ENCODE measurements around the gene DPP7. TPM values are rescaled to one million over a fixed set of nuclear protein-coding genes. Genes with fewer than 3 reads are reported as not detected.

DPP7 gene
- total and polyA plus RNA-seq, 10 of the 15 experiments (the other 5 are each of a cell fraction or from before 2014, with no cell fraction given): 0.68 to 245 (median 106) TPM

DNA sequence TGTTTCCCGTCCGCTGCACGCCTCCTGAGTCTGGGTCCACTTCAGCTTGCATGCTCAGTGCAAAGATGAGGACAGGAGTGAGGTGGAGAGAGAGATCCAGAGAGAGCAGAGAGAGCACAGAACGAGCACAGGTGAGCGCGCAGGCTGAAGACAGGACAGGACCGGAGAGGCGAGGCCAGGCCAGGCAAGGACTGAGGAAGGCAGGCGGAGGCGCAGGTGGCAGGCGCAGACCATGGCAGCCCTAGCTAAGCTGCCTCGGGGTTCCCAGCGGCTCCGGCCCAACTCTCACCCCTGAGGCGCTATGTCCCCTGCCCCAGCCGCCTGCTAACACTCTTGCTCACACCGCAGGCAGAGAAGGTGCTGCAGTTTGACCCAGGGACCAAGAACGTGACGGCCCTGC lies 34.1 kb upstream of the DPP7 start:
- in situ Hi-C loops (cut with MboI) (no loop called here), intact Hi-C loops (cut with micrococcal nuclease; ENCODE audit: unreplicated experiment) (no loop called here)
- ATAC-seq (no peak), DNase-seq (ENCODE audit: low read depth, low spot score) (no peak), FAIRE-seq (no peak)
- SMC1A ChIA-PET (ENCODE audit: uncharacterized antibody, unreplicated experiment): interaction anchor here (1.2 to 4.7 kb wide), 2 partner anchors 18 to 50 kb away, joined by 5 to 28 read pairs; no protein-coding TSS in a partner anchor
- H3K27ac ChIP-seq (ENCODE audit: control insufficient read depth, insufficient read depth): no peak overlapping the region
- no peaks in the 10 kb centered on the region for H4K20me1 ChIP-seq (ENCODE audit: control insufficient read depth, insufficient read depth)
- H3K9me3 ChIP-seq (replicated peaks; ENCODE audit: control insufficient read depth, insufficient read depth, low read length): no peaks in the 10 kb centered on the region; the same call in 2 of the 3 replicates
- H3K27me3 ChIP-seq (replicated peaks in 1 of 2; ENCODE audit: control insufficient read depth in 2 of 2, insufficient read depth in 2 of 2, low read length in 1 of 2): no peaks in the 10 kb centered on the region
- H3K4me3 ChIP-seq: no peak overlapping the region
- POLR2A ChIA-PET: interaction anchor here (2.1 to 4.3 kb wide), 4 partner anchors 10 to 75 kb away, joined by 12 to 166 read pairs (median 25); partner anchors contain the start of genes CYSRT1, NDOR1, RNF208 and TMEM203
- H3K9ac ChIP-seq (ENCODE audit: control insufficient read depth, insufficient read depth, low read length): no peak overlapping the region
- TF ChIP-seq EED (IDR thresholded peaks at IDR 0.05; ENCODE audit: low read depth) (no peak), JUNB (IDR thresholded peaks at IDR 0.05) (no peak), ZZZ3 (IDR thresholded peaks at IDR 0.05; ENCODE audit: control insufficient read depth, insufficient read length, low read depth) (no peak)
- TF ChIP-seq, protein P1, sequence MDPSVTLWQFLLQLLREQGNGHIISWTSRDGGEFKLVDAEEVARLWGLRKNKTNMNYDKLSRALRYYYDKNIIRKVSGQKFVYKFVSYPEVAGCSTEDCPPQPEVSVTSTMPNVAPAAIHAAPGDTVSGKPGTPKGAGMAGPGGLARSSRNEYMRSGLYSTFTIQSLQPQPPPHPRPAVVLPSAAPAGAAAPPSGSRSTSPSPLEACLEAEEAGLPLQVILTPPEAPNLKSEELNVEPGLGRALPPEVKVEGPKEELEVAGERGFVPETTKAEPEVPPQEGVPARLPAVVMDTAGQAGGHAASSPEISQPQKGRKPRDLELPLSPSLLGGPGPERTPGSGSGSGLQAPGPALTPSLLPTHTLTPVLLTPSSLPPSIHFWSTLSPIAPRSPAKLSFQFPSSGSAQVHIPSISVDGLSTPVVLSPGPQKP (IDR thresholded peaks at IDR 0.05; ENCODE audit: low read depth, low read length): no peak
- TF ChIP-seq, protein P2, sequence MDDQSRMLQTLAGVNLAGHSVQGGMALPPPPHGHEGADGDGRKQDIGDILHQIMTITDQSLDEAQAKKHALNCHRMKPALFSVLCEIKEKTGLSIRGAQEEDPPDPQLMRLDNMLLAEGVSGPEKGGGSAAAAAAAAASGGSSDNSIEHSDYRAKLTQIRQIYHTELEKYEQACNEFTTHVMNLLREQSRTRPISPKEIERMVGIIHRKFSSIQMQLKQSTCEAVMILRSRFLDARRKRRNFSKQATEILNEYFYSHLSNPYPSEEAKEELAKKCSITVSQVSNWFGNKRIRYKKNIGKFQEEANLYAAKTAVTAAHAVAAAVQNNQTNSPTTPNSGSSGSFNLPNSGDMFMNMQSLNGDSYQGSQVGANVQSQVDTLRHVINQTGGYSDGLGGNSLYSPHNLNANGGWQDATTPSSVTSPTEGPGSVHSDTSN (IDR thresholded peaks at IDR 0.05; ENCODE audit: insufficient replicate concordance, low read depth, low read length): no peak
- TF ChIP-seq, protein P3, sequence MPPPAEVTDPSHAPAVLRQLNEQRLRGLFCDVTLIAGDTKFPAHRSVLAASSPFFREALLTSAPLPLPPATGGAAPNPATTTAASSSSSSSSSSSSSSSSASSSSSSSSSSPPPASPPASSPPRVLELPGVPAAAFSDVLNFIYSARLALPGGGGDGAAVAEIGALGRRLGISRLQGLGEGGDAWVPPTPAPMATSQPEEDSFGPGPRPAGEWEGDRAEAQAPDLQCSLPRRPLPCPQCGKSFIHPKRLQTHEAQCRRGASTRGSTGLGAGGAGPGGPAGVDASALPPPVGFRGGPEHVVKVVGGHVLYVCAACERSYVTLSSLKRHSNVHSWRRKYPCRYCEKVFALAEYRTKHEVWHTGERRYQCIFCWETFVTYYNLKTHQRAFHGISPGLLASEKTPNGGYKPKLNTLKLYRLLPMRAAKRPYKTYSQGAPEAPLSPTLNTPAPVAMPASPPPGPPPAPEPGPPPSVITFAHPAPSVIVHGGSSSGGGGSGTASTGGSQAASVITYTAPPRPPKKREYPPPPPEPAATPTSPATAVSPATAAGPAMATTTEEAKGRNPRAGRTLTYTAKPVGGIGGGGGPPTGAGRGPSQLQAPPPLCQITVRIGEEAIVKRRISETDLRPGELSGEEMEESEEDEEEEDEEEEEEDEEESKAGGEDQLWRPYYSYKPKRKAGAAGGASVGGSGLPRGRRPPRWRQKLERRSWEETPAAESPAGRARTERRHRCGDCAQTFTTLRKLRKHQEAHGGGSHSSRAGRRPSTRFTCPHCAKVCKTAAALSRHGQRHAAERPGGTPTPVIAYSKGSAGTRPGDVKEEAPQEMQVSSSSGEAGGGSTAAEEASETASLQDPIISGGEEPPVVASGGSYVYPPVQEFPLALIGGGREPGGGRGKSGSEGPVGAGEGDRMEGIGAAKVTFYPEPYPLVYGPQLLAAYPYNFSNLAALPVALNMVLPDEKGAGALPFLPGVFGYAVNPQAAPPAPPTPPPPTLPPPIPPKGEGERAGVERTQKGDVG (CRISPR knock-in tag; IDR thresholded peaks at IDR 0.05): no peak
- TF ChIP-seq, protein P4, sequence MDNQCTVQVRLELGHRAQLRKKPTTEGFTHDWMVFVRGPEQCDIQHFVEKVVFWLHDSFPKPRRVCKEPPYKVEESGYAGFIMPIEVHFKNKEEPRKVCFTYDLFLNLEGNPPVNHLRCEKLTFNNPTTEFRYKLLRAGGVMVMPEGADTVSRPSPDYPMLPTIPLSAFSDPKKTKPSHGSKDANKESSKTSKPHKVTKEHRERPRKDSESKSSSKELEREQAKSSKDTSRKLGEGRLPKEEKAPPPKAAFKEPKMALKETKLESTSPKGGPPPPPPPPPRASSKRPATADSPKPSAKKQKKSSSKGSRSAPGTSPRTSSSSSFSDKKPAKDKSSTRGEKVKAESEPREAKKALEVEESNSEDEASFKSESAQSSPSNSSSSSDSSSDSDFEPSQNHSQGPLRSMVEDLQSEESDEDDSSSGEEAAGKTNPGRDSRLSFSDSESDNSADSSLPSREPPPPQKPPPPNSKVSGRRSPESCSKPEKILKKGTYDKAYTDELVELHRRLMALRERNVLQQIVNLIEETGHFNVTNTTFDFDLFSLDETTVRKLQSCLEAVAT (IDR thresholded peaks at IDR 0.05): no peak
- H3K4me2 ChIP-seq (ENCODE audit: control insufficient read depth, insufficient read depth): no peak overlapping the region
- no peaks in the 10 kb centered on the region for H3K79me2 ChIP-seq (ENCODE audit: control insufficient read depth, insufficient read depth, low read length)
- no TSS peak for BruUV-seq (replicated peaks)
- peaks cover 9% of the 10 kb centered on the region; the same call in 1 of the 2 replicates for H3K4me1 ChIP-seq (ENCODE audit: control insufficient read depth, insufficient read depth, low read length)
- H3K36me3 ChIP-seq (ENCODE audit: control insufficient read depth in 2 of 2, insufficient read depth in 2 of 2, low read length in 1 of 2): no peaks in the 10 kb centered on the region
- 88% methylated on average over 19 of the region's 19 CpGs for WGBS (ENCODE audit: insufficient coverage, insufficient replicate concordance, low lambda C conversion rate, missing lambda C conversion rate)
- CTCF ChIA-PET: no interaction called here
- RAD21 ChIA-PET (ENCODE audit: unreplicated experiment): interaction anchor here (3.6 to 4.1 kb wide), 3 partner anchors 19 to 62 kb away, joined by 11 to 26 read pairs (median 25); partner anchors contain the start of gene MAN1B1
- H2AFZ ChIP-seq (ENCODE audit: control insufficient read depth, low read depth, low read length): no peak overlapping the region
